ENCODE results near the gene DCT.

Gene DCT

DNA sequence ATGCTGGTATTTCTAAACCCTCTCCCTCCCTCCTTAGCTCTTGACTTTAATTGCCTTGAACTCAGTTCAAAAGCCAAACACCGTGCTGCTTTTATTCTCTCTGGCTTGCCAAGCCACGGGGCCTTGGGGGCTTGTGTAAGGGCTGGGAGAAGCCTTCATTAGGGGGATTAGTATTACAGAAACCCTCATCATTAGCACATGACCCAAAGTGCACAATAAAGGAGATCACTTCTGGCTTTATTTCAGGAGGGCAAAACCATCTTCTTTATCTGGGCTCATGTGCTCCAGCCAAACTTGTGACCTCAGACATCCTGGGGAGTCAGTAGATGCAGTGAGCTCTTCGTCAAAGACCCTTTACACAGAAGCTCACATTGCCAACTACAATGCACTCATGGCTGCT lies at the start of gene DCT:
Gene DCT, minus strand, starts transcription at position 67 of the 400 bp plus-strand sequence. CDS start 427 bp downstream, outside the sequence.
- TF ChIP-seq MAX (IDR thresholded peaks at IDR 0.05) (no peak), TEAD4 (IDR thresholded peaks at IDR 0.05) (no peak), RAD21 (IDR thresholded peaks at IDR 0.05; ENCODE audit: low read depth) (no peak), REST (IDR thresholded peaks at IDR 0.05; ENCODE audit: low read depth) (no peak), CREB1 (IDR thresholded peaks at IDR 0.05; ENCODE audit: low read depth) (no peak), NFIC (IDR thresholded peaks at IDR 0.05) (no peak), ZBTB7A (IDR thresholded peaks at IDR 0.05; ENCODE audit: low read depth) (no peak), CEBPB (IDR thresholded peaks at IDR 0.05) (no peak)

DNA sequence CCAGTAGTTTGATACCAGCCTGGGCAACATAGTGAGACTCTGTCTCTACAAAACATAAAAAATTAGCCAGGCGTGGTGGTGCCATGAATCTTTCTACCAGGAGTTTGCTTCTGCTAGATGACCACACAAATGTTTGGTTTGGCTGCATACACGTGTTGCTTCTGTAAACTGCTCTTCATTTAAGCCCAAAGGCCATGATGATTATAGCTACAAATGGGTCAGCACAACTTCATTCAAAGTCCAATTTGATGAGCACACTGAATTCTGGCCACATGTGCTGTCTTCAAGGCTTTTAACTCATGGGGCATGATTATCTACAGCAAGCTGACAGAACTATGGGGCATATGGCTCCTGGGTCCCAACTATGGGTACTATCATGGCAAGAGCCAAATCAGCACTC lies 46.3 kb upstream of the DCT start:
- TF ChIP-seq TCF12 (IDR thresholded peaks at IDR 0.05; ENCODE audit: low read depth) (no peak), FOXM1 (IDR thresholded peaks at IDR 0.05; ENCODE audit: borderline replicate concordance, low read depth) (no peak), TAF1 (IDR thresholded peaks at IDR 0.05; ENCODE audit: low read depth) (no peak), NFIC (IDR thresholded peaks at IDR 0.05) (no peak), REST (IDR thresholded peaks at IDR 0.05; ENCODE audit: low read depth) (no peak), YY1 (IDR thresholded peaks at IDR 0.05; ENCODE audit: low read depth) (no peak), CREB1 (IDR thresholded peaks at IDR 0.05; ENCODE audit: low read depth) (no peak), EGR1 (IDR thresholded peaks at IDR 0.05) (no peak), ZBTB7A (IDR thresholded peaks at IDR 0.05; ENCODE audit: low read depth) (no peak), MAX (IDR thresholded peaks at IDR 0.05) (no peak), TEAD4 (IDR thresholded peaks at IDR 0.05) (no peak), CEBPB (IDR thresholded peaks at IDR 0.05) (no peak)
- TF ChIP-seq, protein P1, sequence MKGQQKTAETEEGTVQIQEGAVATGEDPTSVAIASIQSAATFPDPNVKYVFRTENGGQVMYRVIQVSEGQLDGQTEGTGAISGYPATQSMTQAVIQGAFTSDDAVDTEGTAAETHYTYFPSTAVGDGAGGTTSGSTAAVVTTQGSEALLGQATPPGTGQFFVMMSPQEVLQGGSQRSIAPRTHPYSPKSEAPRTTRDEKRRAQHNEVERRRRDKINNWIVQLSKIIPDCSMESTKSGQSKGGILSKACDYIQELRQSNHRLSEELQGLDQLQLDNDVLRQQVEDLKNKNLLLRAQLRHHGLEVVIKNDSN (IDR thresholded peaks at IDR 0.05), result no peak

DNA sequence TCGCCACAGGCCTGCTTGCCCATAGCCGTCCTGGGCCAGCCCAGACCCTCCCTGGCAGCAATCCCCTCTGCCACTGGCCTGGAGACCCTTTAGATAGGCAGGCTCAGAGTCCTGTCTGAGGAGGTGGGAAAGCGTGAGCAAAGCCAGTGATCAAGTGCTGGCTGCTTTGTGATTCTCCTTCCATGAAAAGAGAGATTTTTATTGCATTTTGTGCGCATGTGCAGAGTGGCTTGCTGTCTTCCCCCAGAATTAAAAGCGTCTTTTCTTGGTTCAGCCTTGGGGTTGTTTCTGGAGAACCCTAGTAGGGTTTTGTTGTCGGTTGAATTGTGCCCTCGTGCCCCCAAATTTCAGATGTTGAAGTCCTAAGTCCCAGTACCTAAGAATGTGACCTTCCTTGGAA lies 44.9 kb upstream of the DCT start:
- TF ChIP-seq EP300 (IDR thresholded peaks at IDR 0.05; ENCODE audit: borderline replicate concordance) (no peak), MAX (IDR thresholded peaks at IDR 0.05) (no peak), CEBPB (IDR thresholded peaks at IDR 0.05) (no peak), TAF1 (IDR thresholded peaks at IDR 0.05; ENCODE audit: low read depth) (no peak)

DNA sequence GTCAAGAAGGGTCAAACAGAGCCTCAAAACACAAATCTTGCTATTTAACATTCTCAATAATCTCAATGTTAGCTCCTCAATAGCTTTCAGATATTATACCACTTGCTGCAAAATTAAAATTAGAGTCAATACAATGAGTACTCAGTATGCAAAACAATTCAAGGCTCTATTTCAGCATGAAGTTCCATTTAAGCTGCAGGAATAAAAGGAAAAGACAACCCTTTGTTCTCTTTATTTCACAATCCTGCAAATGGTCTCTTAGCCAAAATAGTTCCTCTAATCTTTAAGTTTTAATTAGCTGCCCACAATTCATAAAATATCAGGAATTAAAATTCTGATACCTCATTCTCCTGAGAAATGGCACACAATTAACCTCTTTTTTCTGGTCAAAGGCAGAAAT lies 40.5 kb upstream of the DCT start:
- no peak for TF ChIP-seq REST (IDR thresholded peaks at IDR 0.05; ENCODE audit: low read depth)
- no peak for TF ChIP-seq NFIC (IDR thresholded peaks at IDR 0.05)

GRCh38 chr13:94516456-94516855 lies 37.0 kb upstream of the DCT start:
- no peak for TF ChIP-seq YY1 (IDR thresholded peaks at IDR 0.05; ENCODE audit: low read depth)
- TF ChIP-seq EGR1 (IDR thresholded peaks at IDR 0.05), result no peak
- TF ChIP-seq ZBTB7A (IDR thresholded peaks at IDR 0.05; ENCODE audit: low read depth), result no peak
- TF ChIP-seq EP300 (IDR thresholded peaks at IDR 0.05; ENCODE audit: borderline replicate concordance), result no peak
- no peak for TF ChIP-seq CEBPB (IDR thresholded peaks at IDR 0.05)
- TF ChIP-seq CREB1 (IDR thresholded peaks at IDR 0.05; ENCODE audit: low read depth), result no peak
- TF ChIP-seq FOXM1 (IDR thresholded peaks at IDR 0.05; ENCODE audit: borderline replicate concordance, low read depth), result no peak
- TF ChIP-seq RAD21 (IDR thresholded peaks at IDR 0.05; ENCODE audit: low read depth), result no peak
- TF ChIP-seq TAF1 (IDR thresholded peaks at IDR 0.05; ENCODE audit: low read depth), result no peak
- TF ChIP-seq REST (IDR thresholded peaks at IDR 0.05; ENCODE audit: low read depth), result no peak
- no peak for TF ChIP-seq TCF12 (IDR thresholded peaks at IDR 0.05; ENCODE audit: low read depth)
- no peak for TF ChIP-seq MAX (IDR thresholded peaks at IDR 0.05)
- no peak for TF ChIP-seq NFIC (IDR thresholded peaks at IDR 0.05)
- no peak for TF ChIP-seq TEAD4 (IDR thresholded peaks at IDR 0.05)
- TF ChIP-seq, protein P1 (IDR thresholded peaks at IDR 0.05), result no peak

Measured in Ishikawa (cell line).